Activated CD8-positive, alpha-beta T cell treated with anti-CD3 and anti-CD28 coated beads for 36 hours (primary cell): ENCODE results near the gene OR6K2. TPM values are rescaled to one million over a fixed set of nuclear protein-coding genes. Genes with fewer than 3 reads are reported as not detected.

Experiments used
- ATAC-seq: fragments of 200-7000 bp; cut with Tn5 transposase; one replicate; pipeline ENCODE4 v1.10.0; 2021; ENCODE audit warnings: mild to moderate bottlenecking, moderate library complexity
- CTCF ChIA-PET: fragments of 350-600 bp; sonication (Branson Sonifier 250); formaldehyde crosslinking; loops from one replicate; lab custom pipeline; 2021; ENCODE audit warnings: antibody characterized with exemption; lab: Charles Lee
- POLR2A ChIA-PET: fragments of 350-600 bp; sonication (Branson Sonifier 250); formaldehyde crosslinking; loops from one replicate; lab custom pipeline; 2021; ENCODE audit warnings: antibody characterized with exemption; lab: Charles Lee
- DNase-seq: peaks from one replicate; pipeline ENCODE4 v3.0.0-alpha.2; 2020
- H3K27ac Mint-ChIP-seq: one replicate; pipeline ENCODE4 v1.8.0; 2021; ENCODE audit warnings: mild to moderate bottlenecking, mixed read lengths
- H3K27me3 Mint-ChIP-seq: one replicate; pipeline ENCODE4 v1.8.0; 2021; ENCODE audit warnings: mixed read lengths
- H3K36me3 Mint-ChIP-seq: one replicate; pipeline ENCODE4 v1.8.0; 2021; ENCODE audit warnings: low read depth, mixed read lengths
- H3K4me1 Mint-ChIP-seq: one replicate; pipeline ENCODE4 v1.8.0; 2021; ENCODE audit warnings: low read depth, mixed read lengths
- H3K4me3 Mint-ChIP-seq: one replicate; pipeline ENCODE4 v1.8.0; 2021; ENCODE audit warnings: mild to moderate bottlenecking, moderate library complexity, mixed read lengths
- H3K9me3 Mint-ChIP-seq: one replicate; pipeline ENCODE4 v1.8.0; 2021; ENCODE audit warnings: mixed read lengths
- intact Hi-C: fragments of 100-400 bp; cut with micrococcal nuclease; formaldehyde crosslinking; loops from one replicate; pipeline ENCODE4 v1.10.0; 2022
- total RNA-seq, 2 experiments: library from RNA; stranded (reverse); gene quantifications; one replicate each; pipeline ENCODE4 v1.2.3, GENCODE V29; 2021
- TF ChIP-seq, protein P1 (sequence below): fragments of 200-600 bp; IDR thresholded peaks from one replicate; pipeline ENCODE4 v1.8.0; 2022; ENCODE audit warnings: antibody characterized with exemption, mild to moderate bottlenecking

The OR6K2 gene
- total RNA-seq, 2 experiments from 2014 or later: not detected

DNA sequence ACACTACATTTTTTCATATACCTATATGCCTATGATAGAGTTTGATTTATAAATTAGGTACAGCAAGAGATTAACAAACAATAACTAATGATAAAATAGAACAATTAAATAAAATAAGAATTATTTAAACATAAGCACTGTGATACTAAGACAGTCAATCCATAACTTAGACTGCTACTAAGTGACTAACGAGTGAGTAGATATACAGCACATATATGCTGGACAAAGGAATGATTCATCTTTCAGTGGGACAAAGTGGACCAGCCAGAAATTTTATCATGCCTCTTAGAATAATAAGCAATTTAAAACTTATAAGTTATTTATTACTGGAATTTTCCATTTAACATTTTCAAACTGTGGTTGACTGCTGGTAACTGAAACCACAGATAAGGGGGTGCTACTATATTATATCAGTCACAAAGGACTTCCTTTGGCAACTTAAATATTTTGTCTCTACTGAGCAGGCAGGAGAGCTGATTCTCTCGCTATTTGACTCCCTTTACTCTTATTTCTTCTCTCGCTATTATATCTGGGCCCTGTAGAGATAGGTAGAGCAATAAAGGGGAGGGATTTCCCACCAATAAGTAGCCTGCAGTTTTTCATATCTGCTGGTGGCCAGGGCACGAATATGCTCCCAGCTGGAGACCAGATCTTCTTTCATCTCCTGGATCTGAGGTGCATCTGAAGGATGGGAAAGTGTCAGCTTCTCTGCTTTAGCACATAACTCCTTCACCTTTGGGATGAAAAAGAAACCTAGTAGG lies 24.7 kb downstream of the OR6K2 start:
- TF ChIP-seq, protein P1, sequence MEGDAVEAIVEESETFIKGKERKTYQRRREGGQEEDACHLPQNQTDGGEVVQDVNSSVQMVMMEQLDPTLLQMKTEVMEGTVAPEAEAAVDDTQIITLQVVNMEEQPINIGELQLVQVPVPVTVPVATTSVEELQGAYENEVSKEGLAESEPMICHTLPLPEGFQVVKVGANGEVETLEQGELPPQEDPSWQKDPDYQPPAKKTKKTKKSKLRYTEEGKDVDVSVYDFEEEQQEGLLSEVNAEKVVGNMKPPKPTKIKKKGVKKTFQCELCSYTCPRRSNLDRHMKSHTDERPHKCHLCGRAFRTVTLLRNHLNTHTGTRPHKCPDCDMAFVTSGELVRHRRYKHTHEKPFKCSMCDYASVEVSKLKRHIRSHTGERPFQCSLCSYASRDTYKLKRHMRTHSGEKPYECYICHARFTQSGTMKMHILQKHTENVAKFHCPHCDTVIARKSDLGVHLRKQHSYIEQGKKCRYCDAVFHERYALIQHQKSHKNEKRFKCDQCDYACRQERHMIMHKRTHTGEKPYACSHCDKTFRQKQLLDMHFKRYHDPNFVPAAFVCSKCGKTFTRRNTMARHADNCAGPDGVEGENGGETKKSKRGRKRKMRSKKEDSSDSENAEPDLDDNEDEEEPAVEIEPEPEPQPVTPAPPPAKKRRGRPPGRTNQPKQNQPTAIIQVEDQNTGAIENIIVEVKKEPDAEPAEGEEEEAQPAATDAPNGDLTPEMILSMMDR: no peak
- H3K27me3 Mint-ChIP-seq: peaks cover 4% of the 10 kb centered on the region
- no peaks in the 10 kb centered on the region for H3K4me1 Mint-ChIP-seq
- H3K27ac Mint-ChIP-seq: no peak overlapping the region
- H3K9me3 Mint-ChIP-seq: no peaks in the 10 kb centered on the region
- ChIA-PET POLR2A (no interaction called here), CTCF (no interaction called here)
- intact Hi-C loops: no loop called here
- H3K4me3 Mint-ChIP-seq: no peak overlapping the region
- H3K36me3 Mint-ChIP-seq: no peaks in the 10 kb centered on the region
- DNase-seq: no peak
- no peak for ATAC-seq

GRCh38 chr1:158674302-158674701 lies 26.1 kb downstream of the OR6K2 start:
- TF ChIP-seq, protein P1: no peak
- POLR2A ChIA-PET: no interaction called here
- DNase-seq: no peak
- CTCF ChIA-PET: no interaction called here
- no peaks in the 10 kb centered on the region for H3K36me3 Mint-ChIP-seq
- intact Hi-C loops: no loop called here
- no peak overlapping the region for H3K27ac Mint-ChIP-seq
- ATAC-seq: no peak
- no peaks in the 10 kb centered on the region for H3K4me1 Mint-ChIP-seq
- peaks cover 4% of the 10 kb centered on the region for H3K27me3 Mint-ChIP-seq
- H3K4me3 Mint-ChIP-seq: no peak overlapping the region
- no peaks in the 10 kb centered on the region for H3K9me3 Mint-ChIP-seq

GRCh38 chr1:158666037-158666436 lies 34.4 kb downstream of the OR6K2 start:
- ChIA-PET CTCF (no interaction called here), POLR2A (interaction anchor here (0.5 kb wide), 1 partner anchor 18 kb away, joined by 3 read pairs; no protein-coding TSS in a partner anchor)
- Mint-ChIP-seq H3K36me3 (no peaks in the 10 kb centered on the region), H3K4me1 (no peaks in the 10 kb centered on the region), H3K27me3 (peaks cover 3% of the 10 kb centered on the region), H3K27ac (no peak overlapping the region), H3K9me3 (no peaks in the 10 kb centered on the region), H3K4me3 (no peak overlapping the region)
- TF ChIP-seq, protein P1: no peak
- no peak for ATAC-seq
- no peak for DNase-seq
- intact Hi-C loops: no loop called here

- Mint-ChIP-seq H3K27ac (no peak overlapping the region), H3K4me3 (no peak overlapping the region), H3K27me3 (peaks cover 7% of the 10 kb centered on the region), H3K4me1 (peaks cover 2% of the 10 kb centered on the region), H3K9me3 (no peaks in the 10 kb centered on the region), H3K36me3 (no peaks in the 10 kb centered on the region)
- ATAC-seq: no peak
- TF ChIP-seq, protein P1: no peak
- POLR2A ChIA-PET: no interaction called here
- CTCF ChIA-PET: no interaction called here
- intact Hi-C loops: no loop called here
- no peak for DNase-seq
Observed at GRCh38 chr1:158654571-158654970, 45.9 kb downstream of the OR6K2 start.

GRCh38 chr1:158654086-158654485 lies 46.4 kb downstream of the OR6K2 start:
- H3K36me3 Mint-ChIP-seq: no peaks in the 10 kb centered on the region
- no peak for ATAC-seq
- intact Hi-C loops: no loop called here

More at GRCh38 chr1:158654086-158654485, 46.4 kb downstream of the OR6K2 start:
- ChIA-PET POLR2A (no interaction called here), CTCF (no interaction called here)
- DNase-seq: no peak
- TF ChIP-seq, protein P1: no peak
- Mint-ChIP-seq H3K4me1 (peaks cover 2% of the 10 kb centered on the region), H3K4me3 (no peak overlapping the region), H3K9me3 (no peaks in the 10 kb centered on the region), H3K27ac (no peak overlapping the region), H3K27me3 (peaks cover 7% of the 10 kb centered on the region)
